DMS 273 treated with DMSO at 0.1 percent for 48 hours (cell line): Measurements from ENCODE around the gene SIK2.

ENCODE experiments used
- DNase-seq: peaks from one replicate; lab custom pipeline; 2025; lab: John Stamatoyannopoulos, UW

Gene SIK2

GRCh38 chr11:111601979-111602864 lies at the start of gene SIK2:
Gene SIK2 (plus strand): TSS chr11:111602449. CDS start chr11:111602564, 115 bp downstream.
- DNase-seq: peak; percentile 77

- no peak for DNase-seq
Observed at GRCh38 chr11:111554532-111554931, 47.7 kb upstream of the SIK2 start.

GRCh38 chr11:111555255-111555654 lies 47.0 kb upstream of the SIK2 start:
- DNase-seq: no peak

GRCh38 chr11:111557425-111558111 lies 44.7 kb upstream of the SIK2 start:
- no peak for DNase-seq

- no peak for DNase-seq
Observed at GRCh38 chr11:111559800-111560464, 42.3 kb upstream of the SIK2 start.

GRCh38 chr11:111560800-111561199 lies 41.4 kb upstream of the SIK2 start:
- DNase-seq: no peak

GRCh38 chr11:111561306-111561705 lies 40.9 kb upstream of the SIK2 start:
- no peak for DNase-seq

- DNase-seq: no peak
Observed at GRCh38 chr11:111561791-111562325, 40.4 kb upstream of the SIK2 start.

GRCh38 chr11:111562692-111563389 lies 39.4 kb upstream of the SIK2 start:
- no peak for DNase-seq

- DNase-seq: peak; percentile 2
Observed at GRCh38 chr11:111565114-111565720, 37.0 kb upstream of the SIK2 start.

- DNase-seq: no peak
Observed at GRCh38 chr11:111566324-111566723, 35.9 kb upstream of the SIK2 start.

- DNase-seq: no peak
Observed at GRCh38 chr11:111569476-111569875, 32.8 kb upstream of the SIK2 start.

- DNase-seq: no peak
Observed at GRCh38 chr11:111570796-111571195, 31.5 kb upstream of the SIK2 start.

GRCh38 chr11:111571829-111572501 lies 30.3 kb upstream of the SIK2 start:
- no peak for DNase-seq

- DNase-seq: no peak
Observed at GRCh38 chr11:111572581-111572980, 29.7 kb upstream of the SIK2 start.

GRCh38 chr11:111573821-111574249 lies 28.4 kb upstream of the SIK2 start:
- DNase-seq: no peak

GRCh38 chr11:111574373-111575225 lies 27.6 kb upstream of the SIK2 start:
- no peak for DNase-seq

GRCh38 chr11:111575740-111576139 lies 26.5 kb upstream of the SIK2 start:
- DNase-seq: no peak

- DNase-seq: no peak
Observed at GRCh38 chr11:111577821-111578220, 24.4 kb upstream of the SIK2 start.

GRCh38 chr11:111581341-111581740 lies 20.9 kb upstream of the SIK2 start:
- DNase-seq: no peak
